ENCODE results near the gene MAP2K7.
"Not testable (repeated sequence)": the region's sequence is repeated elsewhere in the genome, so short reads cannot be mapped to it uniquely, and the experiment has no call there.

The MAP2K7 gene

DNA sequence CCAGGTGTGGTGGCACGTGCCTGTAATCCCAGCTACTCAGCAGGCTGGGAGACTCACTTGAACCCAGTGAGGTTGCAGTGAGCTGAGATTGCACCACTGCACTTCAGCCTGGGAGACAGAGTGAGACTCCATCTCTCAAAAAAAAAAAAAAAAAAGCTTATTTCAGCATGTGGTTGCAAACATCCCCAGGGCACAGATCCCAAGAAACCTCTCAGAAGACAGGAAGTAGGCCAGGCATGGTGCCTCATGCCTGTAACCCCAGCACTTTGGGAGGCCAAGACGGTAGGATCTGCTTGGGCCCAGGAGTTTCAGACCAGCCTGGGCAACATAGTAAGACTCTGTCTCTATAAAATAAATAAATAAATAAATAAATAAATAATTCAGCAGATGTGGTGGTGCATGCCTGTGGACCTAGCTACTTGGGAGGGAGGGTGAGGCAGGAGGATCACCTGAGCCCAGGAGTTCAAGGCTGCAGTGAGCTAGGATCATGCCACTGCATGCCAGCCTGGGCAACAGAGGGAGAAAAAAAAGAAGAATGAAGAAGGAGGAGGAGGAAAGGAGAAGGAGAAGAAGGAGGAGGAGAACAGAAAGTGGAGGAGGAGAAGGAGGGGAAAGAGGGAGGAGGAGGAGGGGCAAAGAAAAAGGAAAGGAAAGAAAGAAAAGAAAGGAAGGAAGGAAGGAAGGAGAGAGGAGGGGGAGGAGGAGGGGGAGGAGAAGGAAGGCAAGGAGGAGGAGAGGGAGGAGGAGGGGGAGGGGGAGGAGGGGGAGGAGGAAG, 19.7 kb upstream of the MAP2K7 start:
- DNase-seq (ENCODE audit: low spot score) = no peak

DNA sequence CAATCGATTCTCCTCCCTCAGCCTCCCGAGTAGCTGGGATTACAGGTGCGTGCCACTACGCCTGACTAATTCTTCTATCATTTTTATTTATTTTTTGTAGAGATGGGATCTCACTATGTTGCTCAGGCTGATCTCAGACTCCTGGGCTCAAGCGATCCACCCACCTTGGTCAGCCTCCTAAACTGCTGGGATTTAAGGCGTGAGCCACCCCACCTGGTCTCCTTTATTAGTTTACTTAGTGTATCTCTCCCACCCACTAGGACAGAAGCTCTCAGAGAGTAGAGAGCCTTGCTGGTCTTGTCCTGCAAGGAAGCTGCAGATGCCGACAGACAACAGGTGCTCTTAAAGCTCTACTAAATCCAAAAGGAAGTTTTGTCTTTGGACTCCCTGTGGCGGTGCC, 17.9 kb upstream of the MAP2K7 start:
- DNase-seq (ENCODE audit: low spot score) = no peak

DNA sequence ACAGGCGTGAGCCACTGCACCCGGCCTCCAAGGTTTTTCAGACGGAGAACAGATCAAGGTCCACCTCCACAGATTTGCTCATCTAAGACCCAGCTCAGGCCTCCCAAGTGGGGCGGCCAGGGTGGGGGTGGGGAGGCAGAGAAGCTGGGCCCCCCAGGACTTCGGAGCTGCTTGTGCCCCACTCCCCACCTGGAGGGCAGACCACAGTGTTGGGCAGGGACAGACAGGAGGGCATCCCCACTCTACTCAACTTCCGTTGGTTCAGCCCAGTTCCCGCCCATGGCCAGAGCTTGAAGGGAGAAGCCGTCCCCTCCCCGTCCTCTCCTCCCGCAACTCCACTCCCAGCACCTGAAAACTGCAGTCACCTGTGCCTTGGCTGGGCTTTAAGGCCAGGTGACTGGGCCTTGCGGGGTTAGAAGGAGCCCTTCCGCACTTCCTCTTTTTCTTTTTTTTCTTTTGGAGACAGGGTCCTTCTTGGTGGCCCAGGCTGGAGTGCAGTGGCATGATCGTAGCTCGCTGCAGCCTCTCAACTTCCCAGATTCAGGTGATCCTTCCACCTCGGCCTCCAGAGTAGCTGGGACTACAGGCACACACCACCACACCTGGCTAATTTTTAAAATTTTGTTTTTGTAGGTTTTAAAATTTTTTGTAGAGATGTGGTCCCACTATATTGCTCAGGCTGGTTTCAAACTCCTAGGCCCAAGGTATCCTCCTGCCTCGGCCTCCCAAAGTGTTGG, 16.1 kb upstream of the MAP2K7 start:
- no peak for DNase-seq (ENCODE audit: low spot score)

DNA sequence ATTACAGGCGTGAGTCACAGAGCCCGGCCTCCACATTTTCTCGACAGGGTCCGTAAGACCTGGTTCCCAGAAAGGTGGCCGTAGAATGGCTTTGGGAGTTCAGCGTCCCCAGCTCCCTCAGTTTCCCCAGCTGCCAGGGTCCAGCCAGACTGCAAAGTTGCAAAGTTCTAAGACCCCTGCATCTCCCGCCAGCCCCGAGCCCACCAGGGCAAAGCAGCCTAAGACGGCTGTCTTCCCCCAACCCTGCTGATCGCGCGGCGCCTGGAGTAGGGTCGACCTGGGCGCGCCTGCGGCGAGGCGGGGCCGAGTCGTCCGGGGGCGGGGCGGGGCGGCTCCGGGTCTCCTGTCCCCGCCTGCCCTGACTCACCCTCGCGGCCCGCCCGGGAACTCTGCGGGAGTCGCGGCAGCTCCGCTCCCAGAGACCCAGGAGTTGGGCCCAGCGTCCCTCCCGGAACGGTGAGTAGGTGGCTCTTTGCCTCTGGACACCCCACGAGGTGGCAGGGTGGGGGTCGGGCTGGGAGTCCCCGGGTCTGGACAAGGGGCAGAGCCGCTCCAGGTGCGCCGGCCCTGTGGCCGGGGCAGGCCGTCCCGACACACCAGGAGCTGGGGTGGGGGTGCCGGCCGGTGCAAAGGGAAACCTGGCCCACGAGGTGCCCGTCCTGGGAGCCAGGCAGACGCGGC, 15.4 kb upstream of the MAP2K7 start, which contains the start of gene LRRC8E:
TSS of gene LRRC8E (plus strand) at position 366 of the 681 bp plus-strand sequence. CDS start 7,094 bp downstream, outside the sequence.
- DNase-seq (ENCODE audit: low spot score) = no peak

DNA sequence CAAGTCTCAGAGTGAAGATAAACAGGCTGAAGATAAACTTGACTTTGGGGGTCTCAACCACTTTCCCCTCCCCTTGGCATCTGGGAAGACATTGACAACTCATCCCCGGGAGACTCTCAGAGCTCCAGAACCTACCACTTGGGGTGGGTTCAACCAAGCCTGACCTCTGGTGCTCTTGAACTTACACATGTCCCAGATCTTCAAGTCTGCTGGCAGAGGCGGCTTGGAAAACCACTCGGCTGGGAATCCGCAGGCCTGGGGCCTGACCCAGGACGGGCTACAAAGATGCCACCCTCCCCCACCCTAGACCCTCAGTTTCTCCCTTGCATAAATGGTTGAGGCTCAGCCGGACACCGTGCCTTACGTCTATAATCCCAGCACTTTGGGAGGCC, 14.9 kb upstream of the MAP2K7 start:
- DNase-seq (ENCODE audit: low spot score) = no peak

DNA sequence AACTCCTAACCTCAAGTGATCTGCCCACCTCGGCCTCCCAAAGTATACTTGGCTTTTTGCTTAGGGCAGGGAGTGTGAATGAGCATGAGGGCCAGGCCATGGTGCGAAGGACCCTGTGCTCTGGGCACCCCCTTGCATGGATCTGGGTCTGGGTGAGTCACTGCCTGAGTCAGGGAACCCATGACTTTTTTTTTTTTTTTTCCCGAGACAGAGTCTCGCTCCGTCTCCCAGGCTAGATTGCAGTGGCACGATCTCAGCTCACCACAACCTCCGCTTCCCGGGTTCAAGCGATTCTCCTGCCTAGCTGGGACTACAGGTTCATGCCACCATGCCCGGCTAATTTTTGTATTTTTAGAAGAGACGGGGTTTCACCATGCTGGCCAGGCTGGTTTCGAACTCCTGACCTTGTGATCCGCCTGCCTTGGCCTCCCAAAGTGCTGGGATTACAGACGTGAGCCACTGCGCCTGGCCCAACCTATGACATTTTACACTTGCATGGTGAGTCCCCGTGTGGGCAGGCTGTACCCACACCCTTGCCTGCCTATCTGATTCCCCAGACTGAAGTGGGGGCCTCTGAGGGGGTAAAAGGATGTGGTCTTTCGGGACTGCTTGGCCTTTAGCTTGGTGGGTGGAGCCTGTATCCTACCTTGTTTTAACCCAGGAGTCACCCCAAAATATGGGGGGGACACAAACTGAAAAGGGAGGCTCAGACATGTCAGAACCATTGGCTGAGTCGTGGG, 10.1 kb upstream of the MAP2K7 start:
- not testable (repeated sequence) for DNase-seq (ENCODE audit: low spot score)

DNA sequence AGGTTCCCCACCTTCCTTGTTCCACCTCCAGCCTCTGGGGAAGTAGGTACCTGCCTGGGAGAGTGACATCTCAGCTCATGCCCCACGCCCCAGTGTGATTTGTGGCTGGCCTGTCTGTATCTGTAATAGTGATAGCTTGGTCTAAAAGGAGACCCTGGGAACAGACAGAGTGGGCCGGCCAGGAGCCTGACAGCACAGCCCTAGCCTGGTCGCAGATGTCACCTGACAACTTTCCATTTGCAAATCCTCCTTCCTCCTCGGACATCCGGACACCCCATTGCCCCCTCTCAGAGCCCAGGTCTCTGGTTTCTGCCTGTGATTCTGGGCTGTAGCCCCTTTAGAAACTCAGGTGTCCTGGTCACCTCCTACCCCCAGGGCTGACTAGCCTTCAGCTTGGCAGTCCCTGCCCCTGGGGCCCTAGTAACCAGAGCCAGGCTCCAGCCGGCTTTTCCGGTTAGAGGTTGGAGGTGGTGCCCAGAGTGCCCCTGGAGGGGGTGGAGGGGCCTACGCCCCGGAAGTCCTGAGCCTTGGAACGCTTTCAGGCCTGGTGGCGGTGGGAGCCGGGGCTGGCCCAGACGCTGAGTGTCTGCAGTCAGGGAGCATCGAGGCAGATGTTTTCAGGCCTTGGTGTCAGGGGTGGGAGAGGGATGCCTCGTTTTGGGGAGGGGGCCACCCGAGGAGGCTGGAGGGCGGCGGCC, 8.9 kb upstream of the MAP2K7 start:
- no peak for DNase-seq (ENCODE audit: low spot score)

DNA sequence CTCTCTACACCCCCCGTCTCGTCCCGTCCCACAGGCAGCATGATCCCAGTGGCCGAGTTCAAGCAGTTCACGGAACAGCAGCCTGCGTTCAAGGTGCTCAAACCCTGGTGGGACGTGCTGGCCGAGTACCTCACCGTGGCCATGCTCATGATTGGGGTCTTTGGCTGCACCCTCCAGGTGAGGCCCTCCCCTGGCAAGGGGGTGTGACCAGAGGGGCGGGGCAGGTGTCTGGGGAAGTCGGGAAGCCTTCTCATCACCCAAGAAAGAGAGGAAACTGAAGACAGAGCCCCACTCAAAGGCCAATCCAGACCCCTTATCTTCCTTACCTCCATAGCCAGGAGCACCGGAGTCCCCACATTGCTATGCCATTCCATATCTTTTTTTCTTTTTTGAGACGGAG, 8.1 kb upstream of the MAP2K7 start:
- no peak for DNase-seq (ENCODE audit: low spot score)

DNA sequence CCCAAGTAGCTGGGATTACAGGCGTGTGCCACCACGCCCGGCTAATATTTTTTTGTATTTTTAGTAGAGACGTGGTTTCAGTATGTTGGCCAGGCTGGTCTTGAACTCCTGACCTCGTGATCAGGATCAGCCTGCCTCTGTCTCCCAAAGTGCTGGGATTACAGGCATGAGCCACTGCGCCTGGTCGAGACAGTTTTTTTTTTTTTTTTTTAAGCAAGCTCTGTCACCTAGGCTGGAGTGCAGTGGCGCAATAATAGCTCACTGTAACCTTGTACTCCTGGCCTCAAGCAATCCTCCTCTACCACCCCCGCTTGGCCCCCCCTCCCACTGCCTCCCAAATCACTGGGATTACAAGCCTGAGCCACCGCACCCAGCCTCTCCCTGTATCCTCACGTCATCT, 6.4 kb upstream of the MAP2K7 start:
- DNase-seq (ENCODE audit: low spot score) = no peak

DNA sequence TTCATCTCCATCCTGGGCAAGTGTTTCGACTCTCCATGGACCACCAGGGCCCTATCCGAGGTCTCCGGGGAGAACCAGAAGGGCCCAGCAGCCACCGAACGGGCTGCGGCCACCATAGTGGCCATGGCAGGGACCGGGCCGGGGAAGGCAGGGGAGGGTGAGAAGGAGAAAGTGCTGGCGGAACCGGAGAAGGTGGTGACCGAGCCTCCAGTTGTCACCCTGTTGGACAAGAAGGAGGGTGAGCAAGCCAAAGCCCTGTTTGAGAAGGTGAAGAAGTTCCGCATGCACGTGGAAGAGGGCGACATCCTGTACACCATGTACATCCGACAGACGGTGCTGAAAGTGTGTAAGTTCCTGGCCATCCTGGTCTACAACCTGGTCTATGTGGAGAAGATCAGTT, 4.7 kb upstream of the MAP2K7 start:
- no peak for DNase-seq (ENCODE audit: low spot score)

DNA sequence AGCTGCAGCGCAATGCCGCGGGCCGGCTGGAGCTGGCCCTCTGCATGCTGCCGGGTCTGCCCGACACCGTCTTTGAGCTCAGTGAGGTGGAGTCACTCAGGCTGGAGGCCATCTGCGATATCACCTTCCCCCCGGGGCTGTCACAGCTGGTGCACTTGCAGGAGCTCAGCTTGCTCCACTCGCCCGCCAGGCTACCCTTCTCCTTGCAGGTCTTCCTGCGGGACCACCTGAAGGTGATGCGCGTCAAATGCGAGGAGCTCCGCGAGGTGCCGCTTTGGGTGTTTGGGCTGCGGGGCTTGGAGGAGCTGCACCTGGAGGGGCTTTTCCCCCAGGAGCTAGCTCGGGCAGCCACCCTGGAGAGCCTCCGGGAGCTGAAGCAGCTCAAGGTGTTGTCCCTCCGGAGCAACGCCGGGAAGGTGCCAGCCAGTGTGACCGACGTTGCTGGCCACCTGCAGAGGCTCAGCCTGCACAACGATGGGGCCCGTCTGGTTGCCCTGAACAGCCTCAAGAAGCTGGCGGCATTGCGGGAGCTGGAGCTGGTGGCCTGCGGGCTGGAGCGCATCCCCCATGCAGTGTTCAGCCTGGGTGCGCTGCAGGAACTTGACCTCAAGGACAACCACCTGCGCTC, 3.8 kb upstream of the MAP2K7 start:
- no peak for DNase-seq (ENCODE audit: low spot score)

DNA sequence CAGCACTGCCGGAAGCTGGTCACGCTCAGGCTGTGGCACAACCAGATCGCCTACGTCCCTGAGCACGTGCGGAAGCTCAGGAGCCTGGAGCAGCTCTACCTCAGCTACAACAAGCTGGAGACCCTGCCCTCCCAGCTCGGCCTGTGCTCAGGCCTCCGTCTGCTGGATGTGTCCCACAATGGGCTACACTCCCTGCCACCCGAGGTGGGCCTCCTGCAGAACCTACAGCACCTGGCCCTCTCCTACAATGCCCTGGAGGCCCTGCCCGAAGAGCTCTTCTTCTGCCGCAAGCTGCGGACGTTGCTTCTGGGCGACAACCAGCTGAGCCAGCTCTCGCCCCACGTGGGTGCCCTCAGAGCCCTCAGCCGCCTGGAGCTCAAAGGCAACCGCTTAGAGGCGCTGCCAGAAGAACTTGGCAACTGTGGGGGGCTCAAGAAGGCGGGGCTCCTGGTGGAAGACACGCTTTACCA, 3.2 kb upstream of the MAP2K7 start:
- no peak for DNase-seq (ENCODE audit: low spot score)

DNA sequence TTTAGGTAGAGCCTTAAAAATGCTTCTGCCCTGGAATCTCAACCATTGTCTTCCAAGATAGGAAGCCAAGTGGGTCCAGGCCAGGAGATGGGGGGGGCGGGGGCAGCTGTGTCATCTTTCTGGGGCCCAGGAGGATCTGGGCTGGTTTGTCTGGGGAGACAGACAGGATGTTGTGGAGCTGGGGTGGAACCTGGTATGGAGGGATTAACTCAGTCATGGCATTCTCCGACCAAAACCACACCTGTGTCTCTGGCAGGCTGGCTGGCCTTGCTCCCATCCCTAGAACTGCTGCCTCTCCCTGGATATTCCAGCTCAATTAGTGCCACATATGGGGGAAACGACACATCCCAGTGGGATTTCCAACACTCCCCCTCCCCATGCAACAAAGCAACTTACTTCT, 2.7 kb upstream of the MAP2K7 start:
- no peak for DNase-seq (ENCODE audit: low spot score)

DNA sequence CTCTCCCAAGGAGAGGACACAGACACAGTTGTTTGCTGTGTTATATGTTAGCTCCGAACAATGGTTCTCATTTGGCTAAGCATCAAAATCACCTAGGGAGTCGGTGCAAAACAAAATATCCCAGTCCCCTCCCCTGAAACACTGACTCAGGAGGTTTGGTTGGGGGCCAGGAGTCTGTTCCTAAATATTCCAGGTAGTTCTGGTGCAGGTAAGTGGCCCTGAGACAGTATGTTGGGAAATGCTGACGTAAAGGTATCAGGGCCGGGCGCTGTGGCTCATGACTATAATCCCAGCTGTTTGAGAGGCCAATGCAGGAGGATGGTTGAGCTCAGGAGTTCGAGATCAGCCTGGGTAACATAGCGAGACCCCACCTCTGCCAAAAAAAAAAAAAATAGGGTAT, 2.3 kb upstream of the MAP2K7 start:
- DNase-seq (ENCODE audit: low spot score) = no peak

DNA sequence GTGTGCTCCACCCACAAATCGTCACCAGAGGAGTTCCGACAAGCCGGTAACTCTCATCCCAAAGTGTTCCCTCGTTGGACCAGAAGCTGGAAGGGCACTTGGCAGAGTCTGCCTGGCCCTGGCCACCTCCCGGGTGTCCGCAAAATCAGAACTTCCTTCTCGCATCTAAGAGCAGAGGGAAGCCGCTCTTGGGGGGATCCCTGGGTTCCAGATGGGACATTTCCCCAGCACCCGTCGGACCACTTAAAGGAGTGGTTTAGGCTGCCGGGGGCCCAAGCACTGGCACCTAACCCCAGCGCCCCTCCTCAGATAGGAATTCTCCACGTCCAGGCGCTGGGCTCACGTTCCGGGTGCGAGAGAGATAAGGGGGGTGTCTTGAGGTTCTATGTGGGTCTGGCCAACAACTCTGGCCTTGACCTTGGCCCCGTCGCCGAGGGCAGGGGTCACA, 857 bp upstream of the MAP2K7 start:
- DNase-seq (ENCODE audit: low spot score) = no peak

DNA sequence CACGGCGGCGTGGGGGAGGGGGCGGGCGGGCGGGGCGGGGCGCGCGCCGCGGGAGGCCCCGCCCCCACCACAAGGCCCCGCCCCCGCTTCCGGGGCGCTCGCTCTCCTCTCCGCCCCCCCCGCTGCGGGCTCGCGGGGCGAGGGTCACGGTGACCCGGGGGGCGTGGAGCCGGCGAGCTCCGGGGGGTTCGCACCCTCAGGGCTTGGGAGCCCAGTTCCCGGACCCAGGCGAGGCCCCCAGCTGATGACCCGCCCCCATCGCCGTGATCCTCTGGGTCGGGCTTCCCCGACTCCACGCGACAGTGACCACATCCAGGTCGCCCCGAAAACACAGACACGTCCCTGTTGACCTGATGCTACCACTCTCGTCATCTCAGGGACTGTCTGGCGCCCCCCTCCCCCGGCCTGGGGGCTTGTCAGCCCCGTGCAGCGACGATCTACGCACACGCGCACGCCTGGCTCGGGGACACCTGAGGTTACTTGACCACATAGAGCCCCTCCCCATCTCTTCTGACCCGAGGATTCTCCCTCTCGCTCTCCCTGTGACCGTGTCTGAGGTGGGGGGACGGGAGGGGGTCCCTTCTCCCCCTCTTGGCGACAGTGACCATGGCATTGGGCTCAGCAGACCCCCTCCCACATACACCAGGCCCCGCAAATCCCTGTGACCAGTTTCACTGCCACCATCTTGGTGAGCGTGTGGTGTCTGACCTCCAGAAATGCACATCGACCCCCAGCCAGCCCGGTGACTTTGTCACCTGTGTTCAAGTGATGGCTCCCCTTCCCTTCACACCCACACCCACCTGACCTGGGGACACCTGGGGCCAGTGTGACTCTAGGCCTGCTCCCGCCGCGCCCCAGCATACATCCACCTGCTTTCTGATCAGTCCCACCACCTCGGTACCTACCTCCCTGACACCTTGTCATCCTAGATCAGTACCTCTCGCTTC, 670 bp downstream of the MAP2K7 start:
- peak; percentile 76 for DNase-seq (ENCODE audit: low spot score)

DNA sequence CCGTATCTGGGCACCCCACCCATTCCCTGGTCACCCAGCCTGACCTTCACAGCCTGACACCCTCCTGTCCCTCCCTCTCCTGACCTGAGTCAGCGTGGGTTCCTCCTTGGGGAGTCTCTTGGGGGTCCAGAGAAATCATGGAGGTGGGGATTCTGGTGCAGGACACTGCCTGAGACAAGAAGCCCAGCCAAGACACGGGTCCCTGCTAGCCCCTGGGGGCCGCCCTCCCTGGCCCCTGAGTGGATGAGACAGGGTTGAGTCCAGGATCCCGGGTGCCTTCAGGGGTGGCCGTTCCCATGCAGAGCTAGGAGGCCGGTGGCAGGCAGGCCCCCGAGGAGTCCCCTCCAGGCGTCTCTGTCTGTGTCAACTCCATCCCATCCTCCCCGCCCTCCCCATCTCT, 1.6 kb downstream of the MAP2K7 start:
- no peak for DNase-seq (ENCODE audit: low spot score)

DNA sequence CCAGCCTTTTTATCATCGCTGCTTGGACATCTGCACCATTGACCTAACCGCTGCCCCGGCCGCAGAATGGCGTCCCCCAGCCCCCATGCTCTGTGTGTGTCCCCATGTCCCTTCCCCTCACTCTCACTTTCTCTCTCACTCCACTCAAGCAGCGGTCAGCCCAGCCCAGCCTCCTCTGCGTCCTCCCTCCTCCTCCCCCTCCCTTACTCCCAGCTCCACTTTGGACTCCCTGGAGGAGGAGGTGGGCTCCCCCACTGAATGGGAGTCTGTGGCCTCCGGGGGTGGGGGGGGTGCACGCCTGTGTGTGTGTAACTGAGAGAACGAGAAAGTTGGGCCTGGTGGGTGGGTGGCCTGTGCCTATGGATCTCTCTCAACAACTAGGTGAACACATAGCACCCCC, 2.2 kb downstream of the MAP2K7 start:
- DNase-seq (ENCODE audit: low spot score) = no peak

DNA sequence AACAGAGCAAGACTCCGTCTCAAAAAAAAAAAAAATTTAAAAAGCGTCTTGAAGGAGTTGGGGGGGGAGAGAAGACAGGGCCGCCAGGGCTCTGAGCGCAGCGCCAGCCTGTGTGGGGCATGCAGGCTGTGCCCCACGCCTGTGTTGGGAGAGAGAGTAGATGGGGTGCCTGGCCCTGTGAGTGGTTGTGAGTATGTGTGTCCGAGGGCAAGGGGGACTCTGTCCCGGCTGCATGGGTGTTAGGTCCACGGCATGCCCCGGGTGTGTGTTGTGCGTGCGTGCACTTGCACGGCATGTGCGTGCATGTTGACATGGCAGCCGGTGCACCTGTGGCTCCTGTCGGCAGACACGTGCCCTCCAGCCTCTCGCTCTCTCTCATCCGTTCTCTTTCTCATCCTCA, 3.4 kb downstream of the MAP2K7 start:
- DNase-seq (ENCODE audit: low spot score) = no peak

DNA sequence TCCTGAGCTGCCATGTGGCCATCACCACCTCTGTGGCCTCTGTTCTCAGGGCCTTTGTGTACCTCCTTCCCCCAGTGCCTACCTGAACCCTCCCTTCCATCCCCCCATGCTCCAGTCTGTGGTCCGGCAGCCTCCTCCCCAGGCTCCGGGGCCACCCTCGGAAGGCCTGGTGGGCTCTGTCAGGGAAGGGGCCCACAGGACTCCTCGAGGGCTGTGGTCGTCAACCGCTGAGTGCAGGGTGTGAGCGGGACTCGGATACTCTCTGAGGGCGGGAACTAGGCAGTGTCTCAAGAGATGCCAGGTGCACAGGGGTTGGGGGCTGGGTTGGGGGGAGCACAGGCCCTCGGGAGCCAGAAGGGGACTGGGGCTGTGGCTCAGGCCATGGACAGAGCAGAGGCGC, 3.9 kb downstream of the MAP2K7 start:
- no peak for DNase-seq (ENCODE audit: low spot score)
